ENCODE data around the gene USH2A.

DNA sequence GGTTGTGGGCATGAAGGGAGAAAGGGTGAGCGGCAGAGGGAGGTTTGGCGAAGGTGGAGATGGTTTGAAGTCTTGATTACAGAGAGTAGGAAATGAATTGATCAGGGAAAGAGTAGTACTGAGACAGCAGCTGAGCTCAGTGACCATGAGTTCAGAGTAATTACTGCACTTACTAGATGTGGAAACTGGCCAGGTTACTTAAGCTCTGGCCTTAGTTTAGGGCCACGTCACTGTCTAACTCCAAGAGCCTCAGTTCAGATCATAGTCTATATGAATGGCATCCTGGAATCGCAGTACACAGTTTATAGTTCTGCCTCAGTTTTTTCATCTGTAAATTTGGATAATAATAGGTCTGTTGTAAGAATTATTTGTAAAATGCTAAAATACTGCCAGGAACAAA, 778.1 kb downstream of the USH2A start:
- TF ChIP-seq, protein P1, sequence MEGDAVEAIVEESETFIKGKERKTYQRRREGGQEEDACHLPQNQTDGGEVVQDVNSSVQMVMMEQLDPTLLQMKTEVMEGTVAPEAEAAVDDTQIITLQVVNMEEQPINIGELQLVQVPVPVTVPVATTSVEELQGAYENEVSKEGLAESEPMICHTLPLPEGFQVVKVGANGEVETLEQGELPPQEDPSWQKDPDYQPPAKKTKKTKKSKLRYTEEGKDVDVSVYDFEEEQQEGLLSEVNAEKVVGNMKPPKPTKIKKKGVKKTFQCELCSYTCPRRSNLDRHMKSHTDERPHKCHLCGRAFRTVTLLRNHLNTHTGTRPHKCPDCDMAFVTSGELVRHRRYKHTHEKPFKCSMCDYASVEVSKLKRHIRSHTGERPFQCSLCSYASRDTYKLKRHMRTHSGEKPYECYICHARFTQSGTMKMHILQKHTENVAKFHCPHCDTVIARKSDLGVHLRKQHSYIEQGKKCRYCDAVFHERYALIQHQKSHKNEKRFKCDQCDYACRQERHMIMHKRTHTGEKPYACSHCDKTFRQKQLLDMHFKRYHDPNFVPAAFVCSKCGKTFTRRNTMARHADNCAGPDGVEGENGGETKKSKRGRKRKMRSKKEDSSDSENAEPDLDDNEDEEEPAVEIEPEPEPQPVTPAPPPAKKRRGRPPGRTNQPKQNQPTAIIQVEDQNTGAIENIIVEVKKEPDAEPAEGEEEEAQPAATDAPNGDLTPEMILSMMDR (IDR thresholded peaks at IDR 0.05), result no peak
- TF ChIP-seq POLR2A (IDR thresholded peaks at IDR 0.05), result no peak
